Mucosa of stomach (tissue), 1 donor: ENCODE results near the gene GIPR.
A peak's percentile ranks its signal among the peaks of the same experiment; 100 is the strongest.
"Not testable (repeated sequence)": the region's sequence is repeated elsewhere in the genome, so short reads cannot be mapped to it uniquely, and the experiment has no call there.

Source experiments
- H3K27me3 ChIP-seq: one replicate; pipeline ENCODE4 v1.7.0; 2013; ENCODE audit warnings: mild to moderate bottlenecking, low read length; ENCODE audit not compliant: control insufficient read depth, insufficient read depth
- H3K36me3 ChIP-seq: one replicate; pipeline ENCODE4 v1.7.0; 2013; ENCODE audit warnings: low read length; ENCODE audit not compliant: control insufficient read depth, insufficient read depth
- H3K4me1 ChIP-seq: one replicate; pipeline ENCODE4 v1.7.0; 2013; ENCODE audit warnings: mild to moderate bottlenecking, low read length; ENCODE audit not compliant: control insufficient read depth, insufficient read depth
- H3K4me3 ChIP-seq: one replicate; pipeline ENCODE4 v1.7.0; 2013; ENCODE audit warnings: low read length
- H3K9ac ChIP-seq: one replicate; pipeline ENCODE4 v1.7.0; 2013; ENCODE audit warnings: mild to moderate bottlenecking, low read length, moderate library complexity
- H3K9me3 ChIP-seq: one replicate; pipeline ENCODE4 v1.7.0; 2013; ENCODE audit warnings: mild to moderate bottlenecking, low read length, moderate library complexity; ENCODE audit not compliant: control insufficient read depth
- donor health status: Pancreatic carcinoma.

Gene GIPR

GRCh38 chr19:45681391-45682015 lies 13.5 kb downstream of the GIPR start:
- Histone ChIP-seq H3K4me3 (no peak overlapping the region), H3K36me3 (no peaks in the 10 kb centered on the region), H3K9ac (peak overlapping the region; percentile 31)

GRCh38 chr19:45682117-45682516 lies 14.1 kb downstream of the GIPR start:
- Histone ChIP-seq H3K36me3 (peaks cover 1% of the 10 kb centered on the region), H3K4me1 (peaks cover 25% of the 10 kb centered on the region), H3K4me3 (no peak overlapping the region), H3K9ac (no peak overlapping the region), H3K27me3 (peaks cover 9% of the 10 kb centered on the region), H3K9me3 (no peaks in the 10 kb centered on the region)

More at GRCh38 chr19:45681391-45682015, 13.5 kb downstream of the GIPR start:
- H3K9me3 ChIP-seq, result no peaks in the 10 kb centered on the region
- H3K27me3 ChIP-seq, result peaks cover 9% of the 10 kb centered on the region
- peaks cover 29% of the 10 kb centered on the region for H3K4me1 ChIP-seq

GRCh38 chr19:45682908-45683307 lies 14.9 kb downstream of the GIPR start:
- peaks cover 2% of the 10 kb centered on the region for H3K27me3 ChIP-seq
- no peak overlapping the region for H3K4me3 ChIP-seq
- H3K9me3 ChIP-seq, result no peaks in the 10 kb centered on the region
- H3K36me3 ChIP-seq, result peaks cover 9% of the 10 kb centered on the region
- H3K9ac ChIP-seq, result no peak overlapping the region
- H3K4me1 ChIP-seq, result peaks cover 19% of the 10 kb centered on the region

- Histone ChIP-seq H3K4me1 (peaks cover 16% of the 10 kb centered on the region), H3K36me3 (peaks cover 13% of the 10 kb centered on the region)
- not testable (repeated sequence) for H3K4me3 ChIP-seq, H3K9me3 ChIP-seq, H3K27me3 ChIP-seq, H3K9ac ChIP-seq
Observed at GRCh38 chr19:45685045-45685444, 17.0 kb downstream of the GIPR start.

GRCh38 chr19:45687599-45687998 lies 19.6 kb downstream of the GIPR start:
- Histone ChIP-seq H3K27me3 (no peaks in the 10 kb centered on the region), H3K4me3 (no peak overlapping the region), H3K36me3 (peaks cover 13% of the 10 kb centered on the region), H3K4me1 (peaks cover 9% of the 10 kb centered on the region), H3K9me3 (no peaks in the 10 kb centered on the region), H3K9ac (no peak overlapping the region)

GRCh38 chr19:45691516-45692186 lies 23.6 kb downstream of the GIPR start, which contains the start of gene SNRPD2:
Gene SNRPD2, minus strand, starts transcription at chr19:45691953. Its CDS starts 65 bp downstream, at chr19:45691888.
- H3K9me3 ChIP-seq, result no peaks in the 10 kb centered on the region

GRCh38 chr19:45692187-45693105 lies 24.4 kb downstream of the GIPR start, which contains the start of gene QPCTL:
Gene QPCTL, plus strand, starts transcription at chr19:45692666. Its CDS starts 38 bp downstream, at chr19:45692704.
- Histone ChIP-seq H3K27me3 (no peaks in the 10 kb centered on the region), H3K4me1 (peaks cover 13% of the 10 kb centered on the region), H3K36me3 (peaks cover 9% of the 10 kb centered on the region), H3K9ac (peak within 1 kb of the TSS; percentile 76), H3K4me3 (peak within 1 kb of the TSS; percentile 48), H3K9me3 (no peaks in the 10 kb centered on the region)

More at GRCh38 chr19:45691516-45692186, 23.6 kb downstream of the GIPR start, which contains the start of gene SNRPD2:
- H3K4me1 ChIP-seq, result peaks cover 13% of the 10 kb centered on the region
- peak within 1 kb of the TSS; percentile 48 for H3K4me3 ChIP-seq
- H3K27me3 ChIP-seq, result no peaks in the 10 kb centered on the region
- H3K36me3 ChIP-seq, result peaks cover 13% of the 10 kb centered on the region
- peak within 1 kb of the TSS; percentile 76 for H3K9ac ChIP-seq

- H3K36me3 ChIP-seq, result peaks cover under 1% of the 10 kb centered on the region
- H3K4me1 ChIP-seq, result peaks cover 13% of the 10 kb centered on the region
- H3K27me3 ChIP-seq, result no peaks in the 10 kb centered on the region
- no peaks in the 10 kb centered on the region for H3K9me3 ChIP-seq
- peak overlapping the region; percentile 48 for H3K4me3 ChIP-seq
- H3K9ac ChIP-seq, result peak overlapping the region; percentile 76
Observed at GRCh38 chr19:45693106-45693788, 25.2 kb downstream of the GIPR start.

GRCh38 chr19:45701676-45702075 lies 33.7 kb downstream of the GIPR start:
- Histone ChIP-seq H3K4me1 (no peaks in the 10 kb centered on the region), H3K9ac (no peak overlapping the region), H3K9me3 (no peaks in the 10 kb centered on the region), H3K36me3 (no peaks in the 10 kb centered on the region), H3K4me3 (no peak overlapping the region), H3K27me3 (no peaks in the 10 kb centered on the region)

GRCh38 chr19:45705115-45705514 lies 37.1 kb downstream of the GIPR start:
- Histone ChIP-seq H3K4me1 (no peaks in the 10 kb centered on the region), H3K27me3 (no peaks in the 10 kb centered on the region), H3K4me3 (no peak overlapping the region), H3K36me3 (no peaks in the 10 kb centered on the region), H3K9ac (no peak overlapping the region), H3K9me3 (no peaks in the 10 kb centered on the region)

- no peak overlapping the region for H3K4me3 ChIP-seq
- no peaks in the 10 kb centered on the region for H3K9me3 ChIP-seq
- H3K27me3 ChIP-seq, result no peaks in the 10 kb centered on the region
- H3K4me1 ChIP-seq, result no peaks in the 10 kb centered on the region
- no peak overlapping the region for H3K9ac ChIP-seq
- H3K36me3 ChIP-seq, result no peaks in the 10 kb centered on the region
Observed at GRCh38 chr19:45705710-45706415, 37.8 kb downstream of the GIPR start.
